Measurements from ENCODE around the gene OBSCN. TPM values are rescaled to one million over a fixed set of nuclear protein-coding genes. Genes with fewer than 3 reads are reported as not detected.

OBSCN gene
- total RNA-seq, 2 experiments from 2014 or later: 12.3 to 14.4 TPM

DNA sequence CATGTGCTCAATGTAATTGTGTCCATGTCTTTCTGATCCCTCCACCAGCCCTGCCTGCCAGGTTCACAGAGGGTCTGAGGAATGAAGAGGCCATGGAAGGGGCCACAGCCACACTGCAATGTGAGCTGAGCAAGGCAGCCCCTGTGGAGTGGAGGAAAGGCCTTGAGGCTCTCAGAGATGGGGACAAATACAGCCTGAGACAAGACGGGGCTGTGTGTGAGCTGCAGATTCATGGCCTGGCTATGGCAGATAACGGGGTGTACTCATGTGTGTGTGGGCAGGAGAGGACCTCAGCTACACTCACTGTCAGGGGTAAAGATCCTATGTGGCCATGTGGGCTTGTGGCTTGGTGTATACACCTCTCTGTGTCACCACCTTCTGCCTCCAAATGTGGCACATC, 91.4 kb downstream of the OBSCN start:
- Mint-ChIP-seq H3K4me3 (no peak overlapping the region), H3K27ac (no peak overlapping the region), H3K4me1 (ENCODE audit: low read depth) (no peaks in the 10 kb centered on the region), H3K27me3 (ENCODE audit: low read depth) (no peaks in the 10 kb centered on the region), H3K36me3 (ENCODE audit: low read depth) (peaks cover 18% of the 10 kb centered on the region), H3K9me3 (ENCODE audit: insufficient read depth) (peaks cover 30% of the 10 kb centered on the region)
- no peak for DNase-seq
- ChIA-PET CTCF (no interaction called here), POLR2A (no interaction called here)
- no peak for ATAC-seq

DNA sequence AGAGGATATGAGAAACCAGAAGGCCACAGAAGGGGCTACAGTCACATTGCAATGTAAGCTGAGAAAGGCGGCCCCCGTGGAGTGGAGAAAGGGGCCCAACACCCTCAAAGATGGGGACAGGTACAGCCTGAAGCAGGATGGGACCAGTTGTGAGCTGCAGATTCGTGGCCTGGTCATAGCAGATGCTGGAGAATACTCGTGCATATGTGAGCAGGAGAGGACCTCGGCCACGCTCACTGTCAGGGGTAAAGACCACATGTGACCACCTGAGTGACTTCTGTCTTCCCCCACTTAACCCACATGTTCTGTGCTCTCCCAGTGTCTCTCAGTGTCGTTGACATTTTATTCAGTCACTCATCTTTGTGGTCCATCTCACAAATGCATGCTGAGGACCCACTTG, 92.1 kb downstream of the OBSCN start:
- H3K27me3 Mint-ChIP-seq (ENCODE audit: low read depth): no peaks in the 10 kb centered on the region
- ChIA-PET POLR2A (no interaction called here), CTCF (no interaction called here)
- no peaks in the 10 kb centered on the region for H3K4me1 Mint-ChIP-seq (ENCODE audit: low read depth)
- H3K4me3 Mint-ChIP-seq: no peak overlapping the region
- peaks cover 18% of the 10 kb centered on the region for H3K36me3 Mint-ChIP-seq (ENCODE audit: low read depth)
- no peak overlapping the region for H3K27ac Mint-ChIP-seq
- DNase-seq (no peak), ATAC-seq (no peak)
- H3K9me3 Mint-ChIP-seq (ENCODE audit: insufficient read depth): peaks cover 30% of the 10 kb centered on the region

DNA sequence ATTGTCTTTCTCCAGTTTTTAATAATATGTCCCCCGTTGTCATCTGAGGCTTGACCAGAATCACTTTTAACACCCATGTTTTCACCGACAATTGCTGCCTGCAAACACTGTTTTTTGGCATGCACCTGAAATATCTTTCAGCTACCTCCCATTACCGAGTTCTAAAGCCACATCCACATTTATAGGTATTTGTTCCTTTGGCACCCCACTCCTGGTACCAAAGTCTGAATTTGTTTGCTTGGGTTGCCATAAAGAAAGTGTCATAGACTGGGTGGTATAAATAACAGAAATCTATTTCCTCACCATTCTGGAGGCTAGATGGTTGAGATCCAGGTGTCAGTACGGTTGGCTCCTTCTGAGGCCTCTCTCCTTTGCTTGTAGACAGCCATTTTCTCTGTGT, 94.2 kb downstream of the OBSCN start:
- ATAC-seq: no peak
- POLR2A ChIA-PET: no interaction called here
- Mint-ChIP-seq H3K36me3 (ENCODE audit: low read depth) (peaks cover 18% of the 10 kb centered on the region), H3K27me3 (ENCODE audit: low read depth) (no peaks in the 10 kb centered on the region), H3K9me3 (ENCODE audit: insufficient read depth) (peaks cover 28% of the 10 kb centered on the region), H3K27ac (no peak overlapping the region), H3K4me3 (no peak overlapping the region), H3K4me1 (ENCODE audit: low read depth) (no peaks in the 10 kb centered on the region)
- DNase-seq: no peak
- CTCF ChIA-PET: no interaction called here

DNA sequence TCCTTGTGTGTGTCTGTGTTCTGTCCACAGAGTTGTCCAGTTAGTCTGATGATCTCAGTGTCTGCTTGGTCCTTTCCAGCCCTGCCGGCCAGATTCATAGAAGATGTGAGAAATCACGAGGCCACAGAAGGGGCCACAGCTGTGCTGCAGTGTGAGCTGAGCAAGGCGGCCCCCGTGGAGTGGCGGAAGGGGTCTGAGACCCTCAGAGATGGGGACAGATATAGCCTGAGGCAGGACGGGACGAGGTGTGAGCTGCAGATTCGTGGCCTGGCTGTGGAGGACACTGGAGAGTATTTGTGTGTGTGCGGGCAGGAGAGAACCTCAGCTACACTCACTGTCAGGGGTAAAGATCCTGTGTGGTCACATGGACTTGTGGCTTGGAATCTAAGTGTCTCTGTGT, 95.8 kb downstream of the OBSCN start:
- Mint-ChIP-seq H3K27ac (no peak overlapping the region), H3K27me3 (ENCODE audit: low read depth) (no peaks in the 10 kb centered on the region), H3K36me3 (ENCODE audit: low read depth) (peaks cover 15% of the 10 kb centered on the region), H3K9me3 (ENCODE audit: insufficient read depth) (peaks cover 19% of the 10 kb centered on the region), H3K4me1 (ENCODE audit: low read depth) (no peaks in the 10 kb centered on the region), H3K4me3 (no peak overlapping the region)
- CTCF ChIA-PET: no interaction called here
- POLR2A ChIA-PET: interaction anchor here (0.6 kb wide), 2 partner anchors 14 to 18 kb away, joined by 3 read pairs; no protein-coding TSS in a partner anchor
- ATAC-seq (no peak), DNase-seq (no peak)

DNA sequence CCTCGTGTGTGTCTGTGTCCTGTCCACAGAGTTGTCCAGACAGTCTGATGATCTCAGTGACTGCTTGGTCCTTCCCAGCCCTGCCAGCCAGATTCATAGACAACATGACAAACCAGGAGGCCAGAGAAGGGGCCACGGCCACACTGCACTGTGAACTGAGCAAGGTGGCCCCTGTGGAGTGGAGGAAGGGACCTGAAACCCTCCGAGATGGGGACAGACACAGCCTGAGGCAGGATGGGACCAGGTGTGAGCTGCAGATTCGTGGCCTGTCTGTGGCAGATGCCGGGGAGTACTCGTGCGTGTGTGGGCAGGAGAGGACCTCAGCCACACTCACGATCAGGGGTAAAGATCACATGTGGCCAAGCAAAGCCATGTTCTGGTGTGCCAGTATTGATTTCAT, 96.4 kb downstream of the OBSCN start:
- ATAC-seq (no peak), DNase-seq (no peak)
- ChIA-PET POLR2A (interaction anchor here (0.6 kb wide), 1 partner anchor 18 kb away, joined by 3 read pairs; no protein-coding TSS in a partner anchor), CTCF (no interaction called here)
- Mint-ChIP-seq H3K4me3 (no peak overlapping the region), H3K27ac (no peak overlapping the region), H3K9me3 (ENCODE audit: insufficient read depth) (peaks cover 19% of the 10 kb centered on the region), H3K27me3 (ENCODE audit: low read depth) (no peaks in the 10 kb centered on the region), H3K4me1 (ENCODE audit: low read depth) (no peaks in the 10 kb centered on the region), H3K36me3 (ENCODE audit: low read depth) (peaks cover 12% of the 10 kb centered on the region)

DNA sequence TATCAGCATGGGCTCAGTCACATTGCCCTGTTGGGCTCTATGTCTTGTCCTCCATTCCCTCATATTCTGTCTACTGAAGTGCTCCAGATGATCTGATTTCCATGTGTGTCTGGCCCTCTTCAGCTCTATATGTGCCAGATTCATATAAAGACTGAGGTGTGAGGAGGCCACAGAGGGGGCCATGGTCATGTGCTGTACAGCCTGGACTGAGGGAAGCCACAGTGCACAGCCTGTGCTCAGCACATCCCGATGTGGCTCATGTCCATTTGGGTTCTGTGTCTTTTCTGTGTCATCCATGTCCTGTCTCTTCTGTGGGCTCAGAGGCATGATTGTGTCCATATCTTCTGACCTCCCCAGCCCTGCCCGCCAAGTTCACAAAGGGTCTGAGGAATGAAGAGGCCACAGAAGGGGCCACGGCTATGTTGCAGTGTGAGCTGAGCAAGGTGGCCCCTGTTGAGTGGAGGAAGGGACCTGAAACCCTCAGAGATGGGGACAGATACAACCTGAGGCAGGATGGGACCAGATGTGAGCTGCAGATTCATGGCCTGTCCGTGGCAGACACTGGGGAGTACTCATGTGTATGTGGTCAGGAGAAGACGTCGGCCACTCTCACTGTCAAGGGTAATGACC, 97.0 kb downstream of the OBSCN start:
- CTCF ChIA-PET: no interaction called here
- ATAC-seq: no peak
- POLR2A ChIA-PET: no interaction called here

DNA sequence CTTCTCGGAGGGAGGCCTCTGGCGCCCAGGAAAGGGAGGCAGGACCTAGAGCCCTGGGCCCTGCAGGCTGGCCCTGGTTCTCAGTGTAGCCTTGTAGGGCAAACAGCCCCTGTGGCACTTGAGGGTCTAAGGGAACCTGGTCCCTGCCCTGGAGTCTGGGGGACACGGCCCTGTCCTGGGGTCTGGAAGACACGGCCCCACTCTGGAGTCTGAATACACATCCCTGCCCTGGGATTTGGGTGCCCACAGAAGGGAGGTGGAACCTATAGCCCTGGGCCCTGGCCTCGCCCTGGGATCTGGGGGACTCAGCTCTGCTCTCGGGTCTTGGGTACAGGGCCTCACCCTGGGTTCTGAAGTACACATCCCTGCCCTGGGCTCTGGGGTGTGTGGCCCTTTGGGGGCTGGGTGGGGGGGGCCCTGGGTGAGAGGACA, 97.9 kb downstream of the OBSCN start:
- ChIA-PET POLR2A (no interaction called here), CTCF (no interaction called here)
- Mint-ChIP-seq H3K27ac (no peak overlapping the region), H3K27me3 (ENCODE audit: low read depth) (no peaks in the 10 kb centered on the region), H3K4me3 (no peak overlapping the region), H3K4me1 (ENCODE audit: low read depth) (no peaks in the 10 kb centered on the region), H3K9me3 (ENCODE audit: insufficient read depth) (peaks cover 19% of the 10 kb centered on the region), H3K36me3 (ENCODE audit: low read depth) (peaks cover 12% of the 10 kb centered on the region)
- ATAC-seq (no peak), DNase-seq (no peak)

More for the DNA sequence above, 97.0 kb downstream of the OBSCN start:
- H3K27ac Mint-ChIP-seq: no peak overlapping the region
- no peaks in the 10 kb centered on the region for H3K4me1 Mint-ChIP-seq (ENCODE audit: low read depth)
- peaks cover 19% of the 10 kb centered on the region for H3K9me3 Mint-ChIP-seq (ENCODE audit: insufficient read depth)
- H3K27me3 Mint-ChIP-seq (ENCODE audit: low read depth): no peaks in the 10 kb centered on the region
- H3K4me3 Mint-ChIP-seq: no peak overlapping the region
- H3K36me3 Mint-ChIP-seq (ENCODE audit: low read depth): peaks cover 12% of the 10 kb centered on the region
- DNase-seq: no peak

DNA sequence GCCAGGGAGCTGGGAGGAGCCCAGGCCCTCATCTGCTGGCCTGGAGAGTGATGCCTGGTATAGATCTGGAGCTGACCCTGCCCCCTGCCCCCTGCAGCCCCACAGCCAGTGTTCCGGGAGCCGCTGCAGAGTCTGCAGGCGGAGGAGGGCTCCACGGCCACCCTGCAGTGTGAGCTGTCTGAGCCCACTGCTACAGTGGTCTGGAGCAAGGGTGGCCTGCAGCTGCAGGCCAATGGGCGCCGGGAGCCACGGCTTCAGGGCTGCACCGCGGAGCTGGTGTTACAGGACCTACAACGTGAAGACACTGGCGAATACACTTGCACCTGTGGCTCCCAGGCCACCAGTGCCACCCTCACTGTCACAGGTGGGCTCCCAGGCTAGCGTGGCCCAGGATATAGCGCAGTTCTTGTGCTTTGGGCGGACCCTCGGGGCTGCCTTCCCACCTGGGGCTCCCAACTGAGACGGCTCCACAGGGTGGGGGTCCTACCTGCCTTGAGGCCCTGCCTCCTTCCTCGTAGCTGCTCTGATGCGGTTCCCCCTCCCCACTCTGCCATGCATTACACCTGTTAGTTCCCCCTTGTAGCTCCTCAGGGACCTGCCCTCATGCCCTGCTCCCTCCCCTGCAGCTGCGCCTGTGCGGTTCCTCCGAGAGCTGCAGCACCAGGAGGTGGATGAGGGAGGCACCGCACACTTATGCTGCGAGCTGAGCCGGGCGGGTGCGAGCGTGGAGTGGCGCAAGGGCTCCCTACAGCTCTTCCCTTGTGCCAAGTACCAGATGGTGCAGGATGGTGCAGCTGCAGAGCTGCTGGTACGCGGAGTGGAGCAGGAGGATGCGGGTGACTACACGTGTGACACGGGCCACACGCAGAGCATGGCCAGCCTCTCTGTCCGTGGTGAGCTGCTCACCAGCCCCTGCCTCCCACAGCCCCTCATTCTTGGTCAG, 98.7 kb downstream of the OBSCN start:
- ChIA-PET POLR2A (no interaction called here), CTCF (no interaction called here)
- Mint-ChIP-seq H3K4me3 (no peak overlapping the region), H3K36me3 (ENCODE audit: low read depth) (peaks cover 9% of the 10 kb centered on the region), H3K9me3 (ENCODE audit: insufficient read depth) (peaks cover 16% of the 10 kb centered on the region), H3K27me3 (ENCODE audit: low read depth) (no peaks in the 10 kb centered on the region), H3K27ac (no peak overlapping the region), H3K4me1 (ENCODE audit: low read depth) (no peaks in the 10 kb centered on the region)
- DNase-seq: no peak
- no peak for ATAC-seq

DNA sequence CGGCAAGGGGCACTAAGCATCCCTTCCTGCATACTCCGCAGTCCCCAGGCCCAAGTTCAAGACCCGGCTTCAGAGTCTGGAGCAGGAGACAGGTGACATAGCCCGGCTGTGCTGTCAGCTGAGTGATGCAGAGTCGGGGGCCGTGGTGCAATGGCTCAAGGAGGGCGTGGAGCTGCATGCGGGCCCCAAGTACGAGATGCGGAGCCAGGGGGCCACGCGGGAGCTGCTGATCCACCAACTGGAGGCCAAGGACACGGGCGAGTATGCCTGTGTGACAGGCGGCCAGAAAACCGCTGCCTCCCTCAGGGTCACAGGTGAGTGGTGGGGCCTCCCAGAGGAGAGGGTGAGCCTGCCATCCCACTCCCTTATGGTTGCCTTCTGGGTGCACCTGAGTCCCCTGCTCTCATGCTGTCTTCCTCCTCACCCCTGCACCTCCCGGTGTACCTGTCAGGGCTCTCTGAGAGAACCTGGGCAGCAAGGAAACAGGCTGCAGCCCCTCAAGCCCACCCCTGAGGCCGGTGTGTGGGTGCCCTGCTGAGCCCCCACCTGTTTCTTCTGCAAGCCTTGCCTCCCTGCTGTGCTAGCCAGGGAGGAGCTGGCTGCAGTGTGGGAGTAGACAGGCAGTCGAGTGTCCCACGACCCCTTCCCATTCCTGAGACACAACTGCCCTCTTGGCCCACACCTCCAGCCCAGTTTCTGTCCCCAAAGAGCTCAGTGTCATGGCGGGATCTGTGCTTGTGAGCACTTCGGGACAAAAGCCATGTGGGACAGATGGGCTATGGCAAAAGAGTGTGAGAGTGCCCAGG, 99.6 kb downstream of the OBSCN start:
- ChIA-PET POLR2A (no interaction called here), CTCF (no interaction called here)
- peaks cover 3% of the 10 kb centered on the region for H3K36me3 Mint-ChIP-seq (ENCODE audit: low read depth)
- no peaks in the 10 kb centered on the region for H3K27me3 Mint-ChIP-seq (ENCODE audit: low read depth)
- DNase-seq (no peak), ATAC-seq (no peak)
- H3K4me1 Mint-ChIP-seq (ENCODE audit: low read depth): no peaks in the 10 kb centered on the region
- H3K4me3 Mint-ChIP-seq: no peak overlapping the region
- no peak overlapping the region for H3K27ac Mint-ChIP-seq
- peaks cover 8% of the 10 kb centered on the region for H3K9me3 Mint-ChIP-seq (ENCODE audit: insufficient read depth)

DNA sequence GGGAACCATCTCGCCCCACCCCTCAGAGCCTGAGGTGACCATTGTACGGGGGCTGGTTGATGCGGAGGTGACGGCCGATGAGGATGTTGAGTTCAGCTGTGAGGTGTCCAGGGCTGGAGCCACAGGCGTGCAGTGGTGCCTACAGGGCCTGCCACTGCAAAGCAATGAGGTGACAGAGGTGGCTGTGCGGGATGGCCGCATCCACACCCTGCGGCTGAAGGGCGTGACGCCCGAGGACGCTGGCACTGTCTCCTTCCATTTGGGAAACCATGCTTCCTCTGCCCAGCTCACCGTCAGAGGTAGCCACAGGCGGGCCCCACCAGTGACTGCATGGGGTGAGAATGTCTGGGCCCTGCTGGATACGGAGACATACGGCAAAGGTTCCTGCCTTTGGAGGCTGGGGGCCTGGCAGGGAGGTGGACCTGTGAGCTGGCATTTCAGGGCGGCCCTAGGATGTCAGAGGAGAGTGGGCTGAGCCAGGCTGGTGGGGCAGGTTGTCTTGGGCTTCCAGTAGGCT, 100.3 kb downstream of the OBSCN start:
- Mint-ChIP-seq H3K36me3 (ENCODE audit: low read depth) (peaks cover 6% of the 10 kb centered on the region), H3K4me3 (no peak overlapping the region), H3K27ac (no peak overlapping the region), H3K9me3 (ENCODE audit: insufficient read depth) (peaks cover 9% of the 10 kb centered on the region), H3K4me1 (ENCODE audit: low read depth) (no peaks in the 10 kb centered on the region), H3K27me3 (ENCODE audit: low read depth) (no peaks in the 10 kb centered on the region)
- ChIA-PET CTCF (no interaction called here), POLR2A (no interaction called here)
- DNase-seq (no peak), ATAC-seq (no peak)

DNA sequence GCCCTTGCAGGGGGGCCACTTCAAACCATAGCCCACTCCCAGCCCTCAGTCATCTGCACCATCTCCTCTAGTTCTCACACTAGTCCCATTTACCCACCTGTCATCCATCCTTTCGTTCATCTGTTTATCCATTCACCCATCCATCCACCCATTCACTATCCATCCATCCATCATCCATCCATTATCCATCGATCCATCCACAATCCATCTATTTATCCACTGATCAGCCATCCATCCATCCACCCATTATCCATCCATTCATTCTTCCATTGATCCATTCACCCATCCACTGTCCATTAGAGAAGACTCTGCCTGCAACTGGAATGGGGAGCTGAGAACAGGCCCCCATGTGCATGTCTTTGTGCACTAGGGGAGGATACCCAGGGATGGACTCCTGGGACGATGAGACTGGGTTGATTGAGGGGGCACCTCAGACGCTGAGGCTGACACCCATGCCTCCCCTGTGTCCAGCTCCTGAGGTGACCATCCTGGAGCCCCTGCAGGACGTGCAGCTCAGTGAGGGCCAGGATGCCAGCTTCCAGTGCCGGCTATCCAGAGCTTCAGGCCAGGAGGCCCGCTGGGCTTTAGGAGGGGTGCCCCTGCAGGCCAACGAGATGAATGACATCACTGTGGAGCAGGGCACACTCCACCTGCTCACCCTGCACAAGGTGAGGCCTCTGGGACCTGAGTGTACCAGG, 100.9 kb downstream of the OBSCN start:
- POLR2A ChIA-PET: no interaction called here
- Mint-ChIP-seq H3K4me1 (ENCODE audit: low read depth) (no peaks in the 10 kb centered on the region), H3K36me3 (ENCODE audit: low read depth) (peaks cover 3% of the 10 kb centered on the region), H3K27me3 (ENCODE audit: low read depth) (no peaks in the 10 kb centered on the region), H3K27ac (no peak overlapping the region), H3K4me3 (no peak overlapping the region), H3K9me3 (ENCODE audit: insufficient read depth) (peaks cover 11% of the 10 kb centered on the region)
- ATAC-seq (no peak), DNase-seq (no peak)
- CTCF ChIA-PET: no interaction called here
